ENCODE results near the gene RGS19. TPM values are rescaled to one million over a fixed set of nuclear protein-coding genes. Genes with fewer than 3 reads are reported as not detected.

Gene RGS19
- total RNA-seq, 2 experiments from 2014 or later, result 43.2 to 44.4 TPM

GRCh38 chr20:64105846-64106434 is 26.6 kb upstream of the RGS19 start:
- peak; percentile 4 for DNase-seq
- no peak overlapping the region for H3K27ac Mint-ChIP-seq
- peaks cover 4% of the 10 kb centered on the region for H3K4me1 Mint-ChIP-seq (ENCODE audit: low read depth)
- H3K9me3 Mint-ChIP-seq, result no peaks in the 10 kb centered on the region
- intact Hi-C loops (cut with micrococcal nuclease), result no loop called here
- CTCF ChIA-PET, result no interaction called here
- no peak overlapping the region for H3K4me3 Mint-ChIP-seq
- POLR2A ChIA-PET, result no interaction called here
- H3K36me3 Mint-ChIP-seq, result no peaks in the 10 kb centered on the region
- H3K27me3 Mint-ChIP-seq, result peaks cover 19% of the 10 kb centered on the region

DNA sequence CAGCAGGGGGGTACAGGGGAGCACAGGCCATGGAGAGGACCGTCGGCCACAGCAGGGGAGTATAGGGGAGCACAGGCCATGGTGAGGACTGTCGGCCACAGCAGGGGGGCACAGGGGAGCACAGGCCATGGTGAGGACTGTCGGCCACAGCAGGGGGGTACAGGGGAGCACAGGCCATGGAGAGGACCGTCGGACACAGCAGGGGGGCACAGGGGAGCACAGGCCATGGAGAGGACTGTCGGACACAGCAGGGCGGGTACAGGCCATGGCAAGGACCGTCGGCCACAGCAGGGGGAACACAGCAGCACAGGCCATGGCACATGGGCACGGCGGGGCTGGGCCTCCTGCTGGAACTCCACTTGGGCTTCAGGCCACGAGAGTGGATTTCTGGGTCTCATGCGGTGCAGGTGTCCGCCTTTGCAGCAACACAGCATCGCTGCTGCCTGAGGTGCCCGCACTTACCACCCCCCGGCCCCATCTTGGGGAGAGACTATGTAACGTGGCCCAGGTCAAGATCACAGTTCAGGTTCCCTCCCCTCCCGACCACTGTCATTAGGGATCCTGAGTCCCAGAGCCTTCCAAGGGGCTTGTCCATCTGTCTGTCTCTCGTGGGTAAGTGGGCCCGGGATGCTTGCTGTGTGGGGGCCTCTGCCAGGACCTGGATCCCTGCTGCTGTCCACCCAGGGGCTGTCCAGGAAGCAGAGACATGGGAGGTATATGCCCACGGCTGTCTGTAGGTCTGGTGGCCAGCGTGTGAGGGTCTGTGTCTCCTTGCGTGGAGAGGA is 25.5 kb upstream of the RGS19 start:
- intact Hi-C loops (cut with micrococcal nuclease), result no loop called here
- Mint-ChIP-seq H3K9me3 (no peaks in the 10 kb centered on the region), H3K27me3 (peaks cover 20% of the 10 kb centered on the region), H3K4me3 (no peak overlapping the region), H3K36me3 (no peaks in the 10 kb centered on the region), H3K27ac (no peak overlapping the region), H3K4me1 (ENCODE audit: low read depth) (peaks cover 7% of the 10 kb centered on the region)
- CTCF ChIA-PET, result no interaction called here
- POLR2A ChIA-PET, result no interaction called here
- peak; percentile 7 for DNase-seq

- no peaks in the 10 kb centered on the region for H3K36me3 Mint-ChIP-seq
- CTCF ChIA-PET, result no interaction called here
- POLR2A ChIA-PET, result no interaction called here
- H3K27me3 Mint-ChIP-seq, result peaks cover 20% of the 10 kb centered on the region
- no peaks in the 10 kb centered on the region for H3K9me3 Mint-ChIP-seq
- peak; percentile 7 for DNase-seq
- intact Hi-C loops (cut with micrococcal nuclease), result no loop called here
- no peak overlapping the region for H3K4me3 Mint-ChIP-seq
- peaks cover 7% of the 10 kb centered on the region for H3K4me1 Mint-ChIP-seq (ENCODE audit: low read depth)
- no peak overlapping the region for H3K27ac Mint-ChIP-seq
Measured at GRCh38 chr20:64103871-64104666, 24.8 kb upstream of the RGS19 start.

GRCh38 chr20:64102647-64103354 is 23.5 kb upstream of the RGS19 start:
- intact Hi-C loops (cut with micrococcal nuclease), result loop anchor here (1.0 kb wide), 1 partner anchor 18 kb away; no protein-coding TSS in a partner anchor
- Mint-ChIP-seq H3K27me3 (peaks cover 20% of the 10 kb centered on the region), H3K36me3 (no peaks in the 10 kb centered on the region), H3K9me3 (no peaks in the 10 kb centered on the region), H3K27ac (no peak overlapping the region), H3K4me3 (no peak overlapping the region), H3K4me1 (ENCODE audit: low read depth) (peaks cover 7% of the 10 kb centered on the region)
- POLR2A ChIA-PET, result no interaction called here
- DNase-seq, result peak; percentile 9
- CTCF ChIA-PET, result interaction anchor here (0.6 to 3.6 kb wide), 7 partner anchors 11 to 146 kb away, joined by 3 to 33 read pairs (median 4); partner anchors contain the start of genes LKAAEAR1 and TCEA2

DNA sequence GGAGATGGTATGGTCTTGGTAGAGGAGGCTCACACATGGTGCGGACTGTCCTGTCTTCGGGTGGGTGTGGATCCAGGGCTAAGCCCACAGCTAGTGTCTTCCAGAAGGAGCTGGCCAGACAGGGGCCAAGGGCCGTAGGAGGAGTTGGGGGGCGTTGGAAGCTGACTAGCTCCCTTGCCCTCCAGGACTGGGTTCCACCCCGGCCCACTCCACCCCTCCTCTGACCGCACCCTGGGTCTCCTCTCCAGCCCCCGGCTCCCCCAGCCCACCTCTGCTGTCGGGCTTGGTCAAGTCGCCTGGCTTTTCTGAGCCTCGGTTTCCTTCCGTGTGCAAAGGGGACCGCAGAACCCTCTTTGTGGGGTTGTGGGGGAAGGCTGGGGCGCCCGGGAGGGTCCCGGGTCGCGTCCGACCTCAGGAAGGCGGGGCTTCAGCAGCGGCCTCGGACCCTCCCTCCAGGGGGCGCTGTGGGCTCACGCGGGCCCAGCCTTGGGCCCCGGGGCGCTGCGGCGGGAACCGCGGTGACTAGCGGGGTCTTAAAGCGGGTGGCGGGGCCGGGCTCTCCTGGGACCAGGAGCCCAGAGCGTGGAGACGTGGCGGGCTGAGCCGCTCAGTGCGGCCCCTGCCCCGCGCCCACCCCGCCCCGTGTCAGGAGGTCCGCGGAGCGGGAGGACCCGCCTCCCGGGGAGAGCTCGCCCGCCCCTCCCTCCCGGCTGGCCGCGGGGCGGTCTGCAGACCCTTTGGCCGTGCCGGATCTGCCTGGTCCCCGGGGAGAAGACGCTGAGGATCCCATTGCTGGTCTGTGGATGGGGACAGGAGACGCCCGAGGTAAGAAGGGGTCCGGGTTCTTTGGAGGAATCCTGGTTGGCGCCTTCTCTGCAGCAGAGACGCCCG is 22.7 kb upstream of the RGS19 start:
- H3K27me3 Mint-ChIP-seq, result peaks cover 20% of the 10 kb centered on the region
- H3K4me3 Mint-ChIP-seq, result peak overlapping the region; percentile 10
- H3K27ac Mint-ChIP-seq, result no peak overlapping the region
- H3K9me3 Mint-ChIP-seq, result no peaks in the 10 kb centered on the region
- no peaks in the 10 kb centered on the region for H3K36me3 Mint-ChIP-seq
- H3K4me1 Mint-ChIP-seq (ENCODE audit: low read depth), result peaks cover 7% of the 10 kb centered on the region
- DNase-seq, result peak; percentile 76
- intact Hi-C loops (cut with micrococcal nuclease), result loop anchor here (1.0 kb wide), 1 partner anchor 18 kb away; no protein-coding TSS in a partner anchor
- POLR2A ChIA-PET, result no interaction called here
- CTCF ChIA-PET, result interaction anchor here (0.6 to 3.6 kb wide), 11 partner anchors 10 to 147 kb away, joined by 3 to 33 read pairs (median 4); partner anchors contain the start of genes LKAAEAR1 and TCEA2

- Mint-ChIP-seq H3K27me3 (peaks cover 20% of the 10 kb centered on the region), H3K36me3 (no peaks in the 10 kb centered on the region), H3K4me1 (ENCODE audit: low read depth) (peaks cover 7% of the 10 kb centered on the region), H3K9me3 (no peaks in the 10 kb centered on the region), H3K27ac (no peak overlapping the region), H3K4me3 (peak overlapping the region; percentile 10)
- CTCF ChIA-PET, result interaction anchor here (0.7 to 3.6 kb wide), 7 partner anchors 12 to 39 kb away, joined by 3 to 33 read pairs (median 4); partner anchors contain the start of genes LKAAEAR1 and TCEA2
- intact Hi-C loops (cut with micrococcal nuclease), result no loop called here
- DNase-seq, result no peak
- POLR2A ChIA-PET, result no interaction called here
Measured at GRCh38 chr20:64100946-64101688, 21.8 kb upstream of the RGS19 start.

GRCh38 chr20:64100566-64100888 is 21.2 kb upstream of the RGS19 start:
- CTCF ChIA-PET, result interaction anchor here (3.6 kb wide), 1 partner anchor 20 kb away, joined by 33 read pairs; no protein-coding TSS in a partner anchor
- Mint-ChIP-seq H3K27ac (no peak overlapping the region), H3K4me1 (ENCODE audit: low read depth) (peaks cover 7% of the 10 kb centered on the region), H3K27me3 (peaks cover 20% of the 10 kb centered on the region), H3K36me3 (no peaks in the 10 kb centered on the region), H3K9me3 (no peaks in the 10 kb centered on the region), H3K4me3 (no peak overlapping the region)
- intact Hi-C loops (cut with micrococcal nuclease), result no loop called here
- POLR2A ChIA-PET, result no interaction called here
- DNase-seq, result no peak

DNA sequence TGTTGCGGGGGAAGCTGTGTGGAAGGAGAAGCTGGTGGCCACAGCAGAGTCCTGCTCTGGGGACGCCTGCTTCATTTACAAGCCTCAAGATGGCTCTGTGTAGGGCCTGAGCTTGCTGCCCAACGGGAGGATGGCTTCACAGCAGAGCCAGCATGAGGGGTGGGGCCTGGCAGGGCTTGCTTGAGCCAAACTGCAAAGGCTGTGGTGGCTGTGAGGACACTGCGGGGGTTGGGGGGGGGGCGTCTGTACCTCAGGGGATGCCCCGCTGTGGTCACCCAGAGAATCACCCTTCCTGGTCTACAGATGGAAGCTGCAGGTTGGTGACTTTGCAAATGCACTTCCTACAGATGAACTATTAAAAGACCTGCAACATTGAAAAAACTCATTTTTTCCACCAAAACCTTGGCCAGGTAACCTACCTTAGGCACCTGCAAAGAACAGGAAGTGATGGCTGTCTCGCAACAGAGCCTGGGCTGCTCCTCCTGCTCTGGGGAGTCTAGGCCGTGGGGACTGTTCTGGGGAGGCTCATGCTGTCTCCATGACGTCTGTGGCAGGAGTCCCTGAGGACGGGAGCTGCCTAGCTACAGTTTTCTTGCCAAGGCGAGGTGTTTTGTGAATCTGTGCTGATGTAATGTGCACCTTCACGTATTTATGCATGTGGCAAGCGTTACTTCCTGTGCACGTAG is 20.7 kb upstream of the RGS19 start:
- intact Hi-C loops (cut with micrococcal nuclease), result no loop called here
- POLR2A ChIA-PET, result no interaction called here
- no peak overlapping the region for H3K27ac Mint-ChIP-seq
- no peak for DNase-seq
- H3K36me3 Mint-ChIP-seq, result no peaks in the 10 kb centered on the region
- no peaks in the 10 kb centered on the region for H3K9me3 Mint-ChIP-seq
- peaks cover 7% of the 10 kb centered on the region for H3K4me1 Mint-ChIP-seq (ENCODE audit: low read depth)
- H3K27me3 Mint-ChIP-seq, result peaks cover 20% of the 10 kb centered on the region
- CTCF ChIA-PET, result interaction anchor here (1.6 to 3.6 kb wide), 2 partner anchors 16 to 21 kb away, joined by 5 to 33 read pairs; no protein-coding TSS in a partner anchor
- no peak overlapping the region for H3K4me3 Mint-ChIP-seq

GRCh38 chr20:64099086-64099786 is 19.9 kb upstream of the RGS19 start:
- CTCF ChIA-PET, result interaction anchor here (1.6 to 3.6 kb wide), 2 partner anchors 16 to 22 kb away, joined by 5 to 33 read pairs; no protein-coding TSS in a partner anchor
- H3K4me3 Mint-ChIP-seq, result no peak overlapping the region
- peaks cover 7% of the 10 kb centered on the region for H3K4me1 Mint-ChIP-seq (ENCODE audit: low read depth)
- H3K27ac Mint-ChIP-seq, result no peak overlapping the region
- POLR2A ChIA-PET, result no interaction called here
- no peak for DNase-seq
- H3K36me3 Mint-ChIP-seq, result no peaks in the 10 kb centered on the region
- no peaks in the 10 kb centered on the region for H3K9me3 Mint-ChIP-seq
- H3K27me3 Mint-ChIP-seq, result peaks cover 20% of the 10 kb centered on the region
- intact Hi-C loops (cut with micrococcal nuclease), result no loop called here

All from activated CD4-positive, alpha-beta memory T cell treated with anti-CD3 and anti-CD28 coated beads for 36 hours (primary cell).